Measurements from ENCODE around the gene PTPRCAP.
"Not testable (repeated sequence)": the region's sequence is repeated elsewhere in the genome, so short reads cannot be mapped to it uniquely, and the experiment has no call there.

Gene PTPRCAP

DNA sequence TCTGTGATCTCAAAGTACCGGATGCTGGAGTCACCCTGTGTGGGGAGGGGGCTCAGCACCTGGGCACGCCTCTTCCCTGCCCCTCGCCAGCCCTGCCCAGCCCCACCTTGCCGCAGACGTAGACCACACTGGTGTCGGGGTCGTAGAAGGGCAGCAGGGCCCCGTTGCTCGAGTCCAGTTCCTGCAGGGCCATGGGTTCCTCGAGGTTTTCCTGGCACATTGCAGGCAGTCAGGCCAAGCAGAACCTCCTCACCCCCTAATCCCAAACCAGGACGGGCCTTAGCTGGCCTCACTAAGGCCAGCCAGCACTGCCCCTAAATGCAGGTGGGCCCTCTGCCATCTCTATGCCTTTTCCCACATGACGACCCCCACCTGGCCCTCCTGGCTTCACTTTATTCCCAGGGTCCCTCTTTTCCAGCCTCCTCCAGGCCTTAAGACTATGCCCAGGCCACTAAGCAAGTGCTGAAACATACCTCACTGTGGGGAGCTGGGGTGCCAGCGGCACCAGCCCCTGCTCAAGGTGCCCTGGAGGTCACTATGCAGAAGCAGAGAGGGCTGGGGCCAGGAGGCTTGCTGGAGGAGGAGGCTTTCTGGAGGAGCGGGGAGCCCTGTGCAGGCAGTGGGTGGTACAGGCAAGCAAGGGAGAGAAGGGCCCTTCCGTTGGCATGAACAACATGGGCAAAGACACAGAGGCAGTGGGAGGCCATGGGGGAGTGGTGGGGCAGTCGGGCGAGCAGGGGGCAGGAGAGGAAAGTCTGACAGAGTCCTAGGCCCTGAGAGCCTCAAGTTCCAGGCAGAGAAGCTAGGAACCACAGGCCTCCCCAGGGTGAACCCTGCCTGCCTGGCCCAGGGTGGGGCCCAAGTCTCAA, 3.0 kb upstream of the PTPRCAP start:
- DNase-seq = no peak

DNA sequence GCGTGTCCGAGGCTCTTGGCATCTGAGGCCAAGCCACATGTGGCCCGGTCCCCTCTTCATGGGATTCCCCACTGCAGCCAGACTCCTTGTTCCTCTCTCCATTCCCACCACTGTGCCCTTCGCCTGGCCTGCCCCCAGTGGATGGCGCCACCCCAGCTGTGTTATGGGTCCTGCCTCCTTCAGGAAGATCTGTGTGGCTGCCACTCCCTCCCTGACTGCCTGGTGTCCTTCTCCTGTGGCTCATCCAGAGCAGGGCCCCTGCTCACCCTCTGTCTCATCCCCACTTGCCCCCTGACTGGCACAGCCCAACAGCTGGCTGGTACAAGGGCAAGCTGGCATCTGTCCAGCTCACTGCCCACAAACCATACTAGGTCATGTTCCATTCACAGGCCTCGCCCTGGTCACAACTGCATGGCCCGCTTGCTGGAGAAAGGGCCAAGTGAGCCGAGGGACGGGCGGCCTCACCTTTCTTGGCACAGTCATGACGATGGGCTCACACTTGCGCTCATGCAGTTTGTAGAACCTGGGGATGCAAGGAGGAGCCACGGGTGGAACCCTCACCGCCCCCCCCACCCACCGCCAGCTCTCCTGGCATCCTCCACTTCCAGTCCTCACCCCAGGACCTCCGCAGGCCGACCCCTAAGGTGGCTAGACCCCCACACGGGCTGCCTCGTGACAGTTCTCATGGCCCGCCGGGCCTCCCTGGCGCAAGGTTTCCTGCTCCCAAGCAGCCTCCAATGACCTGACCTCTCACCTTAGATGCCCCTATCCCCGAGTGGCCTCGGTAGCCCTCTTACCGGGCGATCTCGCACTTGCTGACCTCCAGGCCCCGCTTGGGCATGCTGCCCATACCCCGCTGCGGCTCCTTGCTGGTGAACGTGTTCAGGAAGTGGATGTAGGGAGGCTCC, 2.1 kb upstream of the PTPRCAP start:
- no peak for DNase-seq

DNA sequence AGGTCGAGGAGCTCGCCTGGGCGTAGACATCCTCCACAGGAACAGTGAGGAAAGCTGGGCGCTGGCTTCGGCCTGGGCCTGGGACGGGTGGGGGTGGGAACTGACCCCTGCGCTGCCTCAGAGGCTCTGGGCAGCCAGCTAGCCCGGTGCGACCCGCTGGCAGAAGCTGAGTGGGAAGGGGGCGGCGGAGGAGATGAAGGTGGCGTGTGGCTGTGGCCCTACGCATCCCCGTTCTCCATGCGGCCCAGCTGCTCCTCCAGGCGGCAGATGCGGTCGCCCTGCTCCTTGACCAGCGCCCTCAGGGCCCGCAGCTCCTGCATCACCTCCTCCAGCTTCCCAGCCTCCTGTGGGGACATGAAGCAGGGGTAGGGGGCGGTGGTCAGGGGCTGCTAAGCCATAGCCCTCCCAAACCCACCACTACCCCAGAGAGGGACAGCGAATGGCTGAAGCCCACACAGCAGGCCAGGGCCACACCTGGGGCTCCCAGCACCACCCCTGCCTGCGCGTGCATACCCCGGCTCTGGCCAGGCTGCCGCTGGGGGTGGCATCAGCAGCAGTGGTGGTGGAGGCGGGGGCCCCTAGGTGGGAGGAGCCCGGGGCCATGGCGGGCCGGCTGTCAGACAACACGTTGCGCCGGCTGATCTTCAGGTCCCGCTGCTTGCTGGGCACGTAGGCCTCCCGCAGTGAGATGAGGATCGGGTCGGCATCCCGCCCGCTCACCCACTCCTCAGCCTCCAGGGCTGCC, 848 bp upstream of the PTPRCAP start:
- no peak for DNase-seq

DNA sequence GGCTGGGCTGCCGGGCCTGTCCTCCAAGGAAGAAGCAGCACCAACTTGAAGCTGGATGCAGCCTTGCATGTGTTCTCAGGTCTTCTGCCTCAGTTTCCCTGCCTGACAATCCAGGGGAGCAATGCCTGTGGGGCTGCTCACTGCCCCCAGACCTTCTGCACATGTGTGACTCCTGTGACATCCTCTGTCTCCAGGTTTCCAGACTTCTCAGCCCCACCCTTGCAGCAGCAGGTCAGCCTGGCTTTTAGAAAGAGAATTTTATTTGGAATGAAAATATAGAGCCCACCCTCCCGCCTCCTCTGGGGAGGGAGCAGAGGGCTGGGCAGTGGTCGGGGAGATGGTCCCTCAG, 301 bp upstream of the PTPRCAP start:
- DNase-seq = no peak

DNA sequence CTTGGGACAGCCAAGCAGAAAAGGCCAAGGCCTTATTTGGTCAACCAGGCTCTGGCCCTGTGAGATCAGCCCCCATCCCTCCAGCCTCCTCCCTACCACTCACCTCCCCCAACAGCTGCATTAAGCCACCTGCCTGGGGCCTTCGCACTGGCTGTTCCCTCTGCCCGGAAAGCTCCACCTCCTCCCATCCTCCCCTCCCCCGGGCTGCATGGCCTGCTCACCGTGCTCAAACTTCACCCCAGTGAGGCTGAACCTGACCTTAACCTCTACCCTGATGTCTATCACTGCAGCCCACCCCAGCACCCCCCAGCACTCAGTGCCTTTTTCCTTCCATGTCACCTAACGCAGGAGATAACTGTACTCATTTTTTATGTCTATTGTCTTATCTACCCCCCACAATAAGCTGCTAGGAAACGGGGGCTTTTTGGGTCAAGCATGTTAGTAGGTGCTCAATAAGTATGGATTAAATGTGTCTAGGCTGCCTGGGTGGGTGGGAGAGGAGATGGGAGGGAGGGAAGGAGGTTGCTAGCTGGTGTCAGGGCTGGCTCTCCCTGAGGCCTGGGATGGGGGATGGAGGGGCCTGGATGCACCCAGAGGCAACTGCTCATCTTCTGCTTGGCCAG, 912 bp downstream of the PTPRCAP start:
- DNase-seq = peak; percentile 41

DNA sequence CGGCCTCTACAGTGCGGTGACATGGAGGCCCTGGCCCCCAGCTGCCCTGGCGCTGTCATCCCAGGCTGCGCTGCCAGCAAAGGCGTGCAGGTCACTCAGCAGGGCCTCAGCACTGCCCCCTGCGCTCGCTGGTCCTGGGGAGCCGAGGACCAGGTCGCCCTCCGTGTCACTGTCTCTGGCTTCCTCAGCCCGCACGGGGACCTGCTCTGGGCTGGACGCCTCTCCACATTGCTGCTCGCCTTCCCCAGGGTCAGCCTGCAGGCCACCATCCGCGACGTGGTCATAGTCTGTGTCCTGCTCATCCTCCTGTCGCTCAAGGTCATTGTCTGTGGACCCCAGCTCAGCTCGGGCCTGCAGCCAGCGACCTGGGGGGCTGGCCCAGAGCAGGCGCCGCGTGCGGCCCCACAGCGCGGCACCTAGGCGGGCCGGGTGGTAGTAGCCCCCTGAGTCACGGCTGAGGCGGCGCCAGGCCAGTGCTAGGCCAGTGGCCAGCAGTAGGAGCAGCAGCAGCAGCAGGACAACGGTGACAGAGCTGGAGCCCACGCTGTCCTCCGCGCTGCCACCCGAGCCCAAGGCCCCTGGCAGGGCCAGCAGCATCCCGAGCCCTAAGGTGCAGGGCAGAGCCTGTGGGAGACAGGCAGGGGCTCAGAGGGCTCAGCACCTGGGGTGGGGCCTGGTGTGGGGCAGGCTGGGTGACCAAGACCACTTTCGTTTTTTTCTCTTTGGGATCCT, 1.6 kb downstream of the PTPRCAP start:
- DNase-seq = no peak

DNA sequence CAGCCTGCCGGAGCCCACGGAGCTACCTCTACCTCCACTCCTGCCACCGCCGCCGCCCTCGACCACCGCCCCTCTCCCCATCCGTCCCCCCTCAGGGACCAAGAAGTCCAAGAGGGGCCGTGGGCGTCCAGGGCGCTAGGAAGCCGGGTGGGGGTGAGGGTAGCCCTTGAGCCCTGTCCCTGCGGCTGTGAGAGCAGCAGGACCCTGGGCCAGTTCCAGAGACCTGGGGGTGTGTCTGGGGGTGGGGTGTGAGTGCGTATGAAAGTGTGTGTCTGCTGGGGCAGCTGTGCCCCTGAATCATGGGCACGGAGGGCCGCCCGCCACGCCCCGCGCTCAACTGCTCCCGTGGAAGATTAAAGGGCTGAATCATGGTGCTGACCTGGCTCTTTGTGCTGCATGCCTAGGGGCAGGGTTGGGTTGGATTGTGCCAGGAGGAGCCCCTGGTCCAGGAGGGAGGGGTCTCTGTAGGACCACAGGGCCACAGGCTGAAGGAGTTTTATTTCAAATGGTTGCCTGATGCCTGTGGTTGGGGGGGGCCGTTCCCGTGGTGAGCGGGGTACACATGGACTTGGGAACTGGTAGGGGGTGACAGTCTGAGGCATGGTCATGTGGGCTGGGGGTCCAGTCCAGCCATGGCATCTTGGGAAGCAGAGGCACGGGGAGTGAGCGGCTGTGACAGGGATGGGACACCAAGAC, 2.3 kb downstream of the PTPRCAP start:
- DNase-seq = no peak

DNA sequence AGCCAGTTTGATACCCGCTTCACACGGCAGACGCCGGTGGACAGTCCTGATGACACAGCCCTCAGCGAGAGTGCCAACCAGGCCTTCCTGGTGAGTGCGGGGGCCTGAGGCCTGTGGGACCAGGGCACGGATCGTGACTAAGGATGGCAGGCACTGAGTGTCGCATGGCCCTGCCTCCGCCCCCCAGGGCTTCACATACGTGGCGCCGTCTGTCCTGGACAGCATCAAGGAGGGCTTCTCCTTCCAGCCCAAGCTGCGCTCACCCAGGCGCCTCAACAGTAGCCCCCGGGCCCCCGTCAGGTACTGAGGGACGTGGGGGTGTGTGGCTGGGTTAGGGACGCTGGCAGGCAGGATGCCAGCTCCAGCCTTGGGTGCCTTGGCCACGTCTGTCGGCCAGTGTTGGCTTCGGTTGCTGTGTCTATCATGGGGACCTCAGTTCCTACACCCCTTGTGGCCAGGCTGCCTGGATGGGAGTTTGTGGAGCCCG, 3.0 kb downstream of the PTPRCAP start:
- DNase-seq = no peak

DNA sequence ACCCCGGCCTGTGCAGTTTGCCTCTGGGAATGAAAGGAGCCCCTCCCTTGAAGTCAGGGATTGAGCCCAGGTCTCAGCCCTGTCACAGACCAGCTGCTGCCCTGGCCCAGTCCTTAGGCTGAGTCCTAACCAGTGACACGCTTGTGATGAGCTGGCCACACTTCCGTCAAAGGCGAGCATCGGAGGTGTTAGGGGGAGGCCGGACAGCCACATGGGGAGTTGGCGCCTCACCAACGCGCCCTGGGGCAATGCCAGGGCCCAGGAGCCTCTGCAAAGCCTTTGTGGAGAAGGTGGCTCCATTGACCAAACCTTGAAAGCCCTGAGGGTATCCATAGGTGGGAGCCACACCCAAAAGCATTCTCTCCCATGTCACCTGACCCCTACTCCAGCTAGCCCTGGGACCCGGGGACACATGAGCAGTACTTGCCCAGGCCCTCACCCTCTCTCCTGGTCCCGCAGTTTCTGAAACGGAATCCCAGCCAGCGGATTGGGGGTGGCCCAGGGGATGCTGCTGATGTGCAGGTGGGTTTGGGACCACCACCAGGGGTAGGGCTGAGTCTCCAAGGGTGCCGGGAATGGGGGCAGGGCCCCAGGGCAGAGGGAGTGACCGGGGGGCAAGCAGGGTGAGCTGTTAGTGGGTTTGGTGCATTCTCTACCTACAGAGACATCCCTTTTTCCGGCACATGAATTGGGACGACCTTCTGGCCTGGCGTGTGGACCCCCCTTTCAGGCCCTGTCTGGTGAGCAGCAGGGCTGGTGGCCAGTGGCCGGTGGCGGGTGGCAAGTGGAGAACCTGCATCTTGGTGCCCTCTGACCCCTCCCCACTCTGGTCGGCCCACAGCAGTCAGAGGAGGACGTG, 3.7 kb downstream of the PTPRCAP start:
- no peak for DNase-seq

DNA sequence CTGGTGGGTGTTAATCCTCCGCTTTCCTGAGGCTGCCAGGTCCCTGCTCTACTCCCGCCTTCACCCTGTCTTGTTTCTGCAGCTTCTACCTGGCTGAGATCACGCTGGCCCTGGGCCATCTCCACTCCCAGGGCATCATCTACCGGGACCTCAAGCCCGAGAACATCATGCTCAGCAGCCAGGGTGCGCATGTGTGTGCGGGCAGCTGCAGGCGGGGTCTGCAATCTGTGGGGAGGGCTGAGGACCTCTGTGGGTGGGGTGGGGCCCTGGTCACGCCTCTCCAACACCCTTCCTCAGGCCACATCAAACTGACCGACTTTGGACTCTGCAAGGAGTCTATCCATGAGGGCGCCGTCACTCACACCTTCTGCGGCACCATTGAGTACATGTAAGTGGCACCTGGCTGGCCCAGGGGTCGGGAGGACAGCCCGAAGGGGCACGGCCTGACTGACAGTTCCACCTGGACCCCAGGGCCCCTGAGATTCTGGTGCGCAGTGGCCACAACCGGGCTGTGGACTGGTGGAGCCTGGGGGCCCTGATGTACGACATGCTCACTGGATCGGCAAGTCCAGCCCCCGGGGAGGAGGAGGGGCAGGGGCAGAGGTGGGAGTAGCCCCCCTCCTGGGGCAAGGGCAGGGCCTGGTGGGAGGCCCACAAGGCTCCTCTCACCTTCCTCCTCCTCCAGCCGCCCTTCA, 4.7 kb downstream of the PTPRCAP start:
- no peak for DNase-seq

DNA sequence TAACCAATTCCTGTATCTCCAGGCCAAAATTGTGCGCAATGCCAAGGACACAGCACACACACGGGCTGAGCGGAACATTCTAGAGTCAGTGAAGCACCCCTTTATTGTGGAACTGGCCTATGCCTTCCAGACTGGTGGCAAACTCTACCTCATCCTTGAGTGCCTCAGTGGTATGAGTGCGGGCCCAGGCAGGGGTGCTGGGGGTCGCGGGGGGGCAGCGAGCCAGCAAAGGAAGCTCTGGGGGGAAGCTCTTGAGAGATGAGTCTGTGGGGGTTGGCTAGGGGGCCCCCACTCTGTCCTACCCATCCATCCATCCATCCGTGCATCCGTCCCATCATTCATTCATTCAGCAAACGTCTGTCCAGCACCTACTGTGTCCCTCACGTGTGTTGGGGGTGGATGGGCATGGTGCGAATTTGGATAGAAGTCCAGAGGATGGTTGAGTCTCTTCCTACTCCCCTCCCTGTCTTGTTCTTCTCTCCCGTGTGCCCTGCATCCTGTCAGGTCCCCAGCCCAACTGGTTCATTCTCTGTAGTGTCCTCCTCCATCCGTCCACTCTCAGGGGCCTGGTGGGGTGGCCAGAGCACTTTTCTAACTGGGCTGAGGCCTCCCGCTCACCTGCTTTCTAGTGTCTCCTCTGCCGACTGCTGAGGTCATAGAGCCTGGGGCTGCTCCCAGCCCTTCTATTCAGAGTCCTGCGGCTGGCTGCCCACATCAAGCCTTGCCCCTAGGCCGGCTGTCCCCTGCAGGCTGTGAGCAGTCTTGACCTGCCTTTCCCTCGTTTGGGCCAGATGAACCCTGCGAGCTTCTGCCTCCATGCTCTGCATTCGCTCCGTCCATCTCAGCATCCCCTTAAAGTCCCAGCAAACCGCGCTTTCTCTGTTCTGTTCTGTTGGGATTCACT, 5.9 kb downstream of the PTPRCAP start:
- DNase-seq = no peak

DNA sequence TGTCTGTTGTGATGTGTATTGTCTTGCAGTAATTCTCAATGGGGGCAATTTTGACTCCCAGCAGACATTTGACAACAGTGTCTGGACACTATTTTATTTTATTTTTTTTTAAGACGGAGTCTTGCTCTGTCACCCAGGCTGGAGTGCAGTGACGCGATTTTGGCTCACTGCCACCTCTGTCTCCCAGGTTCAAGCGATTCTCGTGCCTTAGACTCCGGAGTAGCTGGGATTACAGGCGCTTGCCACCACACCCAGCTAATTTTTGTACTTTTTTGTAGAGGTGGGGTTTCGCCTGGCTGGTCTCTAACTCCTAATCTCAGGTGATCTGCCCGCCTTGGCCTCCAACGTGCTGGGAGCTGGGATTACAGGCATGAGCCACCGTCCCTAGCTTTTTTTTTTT, 7.8 kb downstream of the PTPRCAP start:
- DNase-seq = no peak

DNA sequence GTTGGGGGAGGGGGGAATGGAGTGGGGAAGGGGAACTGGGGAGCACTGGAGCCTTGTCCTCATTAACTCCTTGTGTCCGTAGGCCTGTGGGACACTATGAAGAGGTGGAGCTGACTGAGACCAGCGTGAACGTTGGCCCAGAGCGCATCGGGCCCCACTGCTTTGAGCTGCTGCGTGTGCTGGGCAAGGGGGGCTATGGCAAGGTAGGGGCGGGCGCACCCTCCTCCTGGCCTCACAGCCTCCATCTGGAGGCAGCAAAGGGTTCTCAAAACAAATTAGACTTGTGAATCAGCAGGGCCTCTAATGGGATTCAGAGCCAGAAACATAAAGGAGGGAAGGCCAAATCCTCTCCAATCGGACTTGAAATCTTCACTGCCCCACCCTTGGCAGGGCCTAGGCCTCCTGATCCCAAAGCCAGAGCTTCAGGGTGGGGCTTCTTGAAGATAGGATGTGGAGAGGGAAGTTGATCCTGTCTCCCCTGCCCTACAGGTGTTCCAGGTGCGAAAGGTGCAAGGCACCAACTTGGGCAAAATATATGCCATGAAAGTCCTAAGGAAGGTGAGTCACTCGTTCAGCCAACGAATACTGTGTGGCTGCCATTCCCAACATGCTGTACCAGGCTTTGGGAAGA, 8.3 kb downstream of the PTPRCAP start:
- no peak for DNase-seq

DNA sequence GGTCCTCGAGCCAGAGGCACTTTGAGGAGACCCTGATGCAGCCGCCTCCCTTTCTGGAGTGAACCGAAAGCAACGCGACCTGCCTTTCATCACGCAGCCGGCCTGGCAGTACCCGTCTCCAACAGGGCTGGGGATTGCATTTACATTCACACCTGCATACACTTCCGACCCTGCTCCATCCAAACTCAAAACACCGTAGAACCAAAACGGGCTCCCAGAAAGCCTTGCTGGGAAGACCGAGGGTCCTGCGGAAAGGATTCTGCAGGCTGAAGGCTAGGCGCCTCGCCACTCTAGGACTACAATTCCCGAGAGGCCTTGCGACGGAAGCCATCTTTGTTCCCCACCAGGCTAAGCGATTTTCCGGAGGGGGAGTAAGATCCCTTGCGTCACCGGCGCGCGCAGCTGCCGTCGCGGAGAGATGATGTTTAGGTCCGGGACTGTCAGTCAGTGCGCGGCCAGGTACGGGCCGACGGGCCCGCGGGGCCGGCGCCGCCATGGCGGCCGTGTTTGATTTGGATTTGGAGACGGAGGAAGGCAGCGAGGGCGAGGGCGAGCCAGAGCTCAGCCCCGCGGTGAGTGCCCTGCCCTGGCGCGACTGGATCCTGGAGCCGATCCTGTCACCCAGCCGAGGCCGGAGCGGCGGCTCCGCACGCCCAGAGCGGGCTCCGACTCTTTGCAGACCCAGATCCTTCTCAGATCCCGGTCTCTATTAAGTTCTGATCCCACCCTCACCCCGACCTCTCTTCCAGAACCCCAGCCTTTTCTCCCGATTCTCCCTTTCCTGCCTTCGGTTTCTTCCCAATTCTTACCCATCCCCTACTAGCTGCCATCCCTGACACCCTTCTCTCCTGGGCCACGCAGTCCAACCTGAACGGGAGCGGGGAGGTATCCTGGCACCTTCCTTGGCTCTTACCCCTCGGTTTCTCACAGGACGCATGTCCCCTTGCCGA, 9.2 kb downstream of the PTPRCAP start, which contains the start of gene RPS6KB2:
TSS of gene RPS6KB2 (plus strand) at position 443 of the 950 bp plus-strand sequence. CDS start at position 495, 52 bp downstream.
- peak; percentile 97 for DNase-seq

DNA sequence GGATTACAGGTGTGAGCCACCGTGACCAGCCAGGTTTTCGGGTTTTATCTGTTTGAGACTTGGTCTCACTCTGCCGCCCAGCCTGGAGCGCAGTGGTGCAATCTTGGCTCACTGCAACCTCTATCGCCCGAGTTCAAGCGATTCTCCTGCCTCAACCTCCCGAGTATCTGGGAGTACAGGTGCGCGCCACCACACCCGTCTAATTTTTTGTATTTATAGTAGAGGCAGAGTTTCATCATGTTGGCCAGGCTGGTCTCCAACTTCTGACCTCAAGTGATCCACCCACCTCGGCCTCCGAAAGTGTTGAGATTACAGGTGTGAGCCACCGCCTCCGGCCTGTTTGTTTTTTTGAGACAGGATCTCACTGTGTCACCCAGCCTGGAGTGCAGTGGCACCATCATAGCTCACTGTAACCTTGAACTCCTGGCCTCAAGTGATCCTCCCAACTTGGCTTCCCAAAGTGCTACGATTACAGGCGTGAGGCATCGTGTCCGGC, 10.1 kb downstream of the PTPRCAP start:
- DNase-seq = not testable (repeated sequence)

Measured in fibroblast of skin of abdomen (primary cell).